Stimulated activated CD8-positive, alpha-beta memory T cell treated with anti-CD3 and anti-CD28 coated beads, Interleukin-12 subunit alpha, Interleukin-12 subunit beta, amount 100 ng/mL, for 24 hours (primary cell): ENCODE measurements around the gene ARHGAP31.
"Not testable (repeated sequence)": the region's sequence is repeated elsewhere in the genome, so short reads cannot be mapped to it uniquely, and the experiment has no call there.

Experiments
- DNase-seq: peaks from one replicate; pipeline ENCODE4 v3.0.0-alpha.2; 2020; ENCODE audit errors: extremely low read depth

ARHGAP31 gene, protein sequence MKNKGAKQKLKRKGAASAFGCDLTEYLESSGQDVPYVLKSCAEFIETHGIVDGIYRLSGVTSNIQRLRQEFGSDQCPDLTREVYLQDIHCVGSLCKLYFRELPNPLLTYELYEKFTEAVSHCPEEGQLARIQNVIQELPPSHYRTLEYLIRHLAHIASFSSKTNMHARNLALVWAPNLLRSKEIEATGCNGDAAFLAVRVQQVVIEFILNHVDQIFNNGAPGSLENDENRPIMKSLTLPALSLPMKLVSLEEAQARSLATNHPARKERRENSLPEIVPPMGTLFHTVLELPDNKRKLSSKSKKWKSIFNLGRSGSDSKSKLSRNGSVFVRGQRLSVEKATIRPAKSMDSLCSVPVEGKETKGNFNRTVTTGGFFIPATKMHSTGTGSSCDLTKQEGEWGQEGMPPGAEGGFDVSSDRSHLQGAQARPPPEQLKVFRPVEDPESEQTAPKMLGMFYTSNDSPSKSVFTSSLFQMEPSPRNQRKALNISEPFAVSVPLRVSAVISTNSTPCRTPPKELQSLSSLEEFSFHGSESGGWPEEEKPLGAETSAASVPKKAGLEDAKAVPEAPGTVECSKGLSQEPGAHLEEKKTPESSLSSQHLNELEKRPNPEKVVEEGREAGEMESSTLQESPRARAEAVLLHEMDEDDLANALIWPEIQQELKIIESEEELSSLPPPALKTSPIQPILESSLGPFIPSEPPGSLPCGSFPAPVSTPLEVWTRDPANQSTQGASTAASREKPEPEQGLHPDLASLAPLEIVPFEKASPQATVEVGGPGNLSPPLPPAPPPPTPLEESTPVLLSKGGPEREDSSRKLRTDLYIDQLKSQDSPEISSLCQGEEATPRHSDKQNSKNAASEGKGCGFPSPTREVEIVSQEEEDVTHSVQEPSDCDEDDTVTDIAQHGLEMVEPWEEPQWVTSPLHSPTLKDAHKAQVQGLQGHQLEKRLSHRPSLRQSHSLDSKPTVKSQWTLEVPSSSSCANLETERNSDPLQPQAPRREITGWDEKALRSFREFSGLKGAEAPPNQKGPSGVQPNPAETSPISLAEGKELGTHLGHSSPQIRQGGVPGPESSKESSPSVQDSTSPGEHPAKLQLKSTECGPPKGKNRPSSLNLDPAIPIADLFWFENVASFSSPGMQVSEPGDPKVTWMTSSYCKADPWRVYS (N-terminal part only)

DNA sequence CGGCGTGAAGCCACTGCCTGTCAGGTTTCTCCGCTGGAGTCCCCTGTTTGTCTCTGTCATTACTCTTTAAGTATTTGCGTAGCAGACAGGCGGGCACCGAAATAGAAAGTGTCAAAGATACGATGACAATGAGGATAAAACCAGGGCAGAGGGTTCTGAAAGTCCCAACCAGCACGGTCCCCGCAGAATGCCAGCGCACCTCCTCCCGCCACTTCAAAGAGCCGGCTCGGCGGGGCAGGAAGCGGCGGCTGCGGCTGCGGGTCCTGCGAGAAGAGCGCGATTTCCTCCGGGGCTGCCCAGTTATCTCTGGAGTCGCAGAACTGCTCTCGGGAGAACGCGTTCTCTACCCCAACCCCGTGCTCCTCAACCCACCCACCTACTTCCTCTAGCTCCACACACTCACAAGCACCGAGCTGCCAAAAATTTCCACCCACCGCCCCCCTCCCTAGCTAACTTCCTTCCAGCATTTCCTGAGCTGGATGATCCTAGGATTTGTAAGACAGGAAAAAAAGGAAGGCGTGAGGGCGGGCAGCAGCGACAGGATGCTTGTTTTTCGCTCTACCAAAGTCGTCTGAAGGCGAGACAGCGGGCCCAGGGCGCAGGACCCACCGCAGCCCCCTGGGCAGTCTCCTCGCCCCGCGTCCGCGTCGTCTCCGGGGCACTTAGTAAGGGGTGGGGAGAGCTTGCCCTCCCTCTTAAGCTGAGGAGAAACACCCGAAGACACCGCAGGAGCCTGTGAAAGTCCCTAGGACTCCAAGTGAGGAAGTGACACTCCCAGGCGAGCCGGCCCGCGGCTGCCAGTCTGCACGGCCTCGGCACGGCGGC lies at the start of gene ARHGAP31:
Gene ARHGAP31, plus strand, starts transcription at position 513 of the 825 bp plus-strand sequence. CDS start 522 bp downstream, outside the sequence.
- peak; percentile 61 for DNase-seq

DNA sequence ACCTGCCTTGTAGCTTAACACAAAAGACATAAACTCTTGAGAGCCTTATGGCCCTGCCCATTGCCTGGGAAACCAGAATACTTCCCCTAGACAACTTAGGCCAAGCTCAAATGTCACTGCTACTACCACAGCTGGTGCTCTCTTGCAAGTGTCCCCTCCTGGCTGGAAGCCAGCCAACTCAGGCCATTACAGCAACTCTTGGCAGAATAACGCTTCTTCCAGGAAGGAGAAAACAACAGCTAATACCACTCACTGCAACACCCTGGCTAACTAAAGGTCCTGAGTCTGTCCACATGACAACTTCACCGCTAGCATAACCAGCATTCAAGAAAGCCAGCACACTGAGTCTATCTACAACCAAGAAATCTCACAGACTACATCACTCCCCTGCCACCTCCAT lies 48.4 kb upstream of the ARHGAP31 start:
- DNase-seq: no peak

DNA sequence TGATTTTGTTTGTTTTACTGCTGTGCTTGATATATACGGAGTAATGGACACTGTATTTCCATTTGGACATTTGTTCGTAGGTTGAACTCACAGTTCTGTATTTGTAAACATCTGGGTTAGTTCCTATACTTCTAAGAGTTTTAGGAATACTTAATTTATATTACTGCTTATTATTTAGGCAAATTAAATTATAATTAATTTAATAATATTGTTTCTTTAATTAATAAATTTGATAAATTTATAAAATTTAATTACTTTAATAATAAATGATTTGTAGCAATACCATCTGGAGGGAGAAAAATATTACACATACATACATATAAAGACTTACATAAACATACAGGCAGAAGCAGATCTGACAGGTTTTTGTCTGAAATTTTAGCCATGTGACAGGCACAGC lies 39.0 kb upstream of the ARHGAP31 start:
- no peak for DNase-seq

DNA sequence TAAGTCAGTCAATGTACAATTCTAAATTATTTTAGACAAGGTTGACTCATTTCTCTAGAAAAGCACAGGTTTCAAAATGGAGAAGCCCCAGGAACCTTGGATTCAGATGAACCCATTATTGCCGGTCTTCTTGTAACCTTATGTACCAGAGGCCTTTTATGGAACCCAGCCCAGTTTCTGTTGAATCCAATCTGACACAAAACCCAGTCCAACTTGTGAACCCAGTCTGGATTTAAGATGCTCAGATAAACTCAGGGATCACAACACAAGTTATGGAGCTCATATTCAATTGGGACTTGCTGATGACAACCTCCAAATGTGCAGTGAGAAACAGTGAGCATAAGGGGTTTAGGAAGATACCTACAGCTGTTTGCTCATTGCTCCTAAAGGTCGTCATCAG lies 37.1 kb upstream of the ARHGAP31 start:
- no peak for DNase-seq

DNA sequence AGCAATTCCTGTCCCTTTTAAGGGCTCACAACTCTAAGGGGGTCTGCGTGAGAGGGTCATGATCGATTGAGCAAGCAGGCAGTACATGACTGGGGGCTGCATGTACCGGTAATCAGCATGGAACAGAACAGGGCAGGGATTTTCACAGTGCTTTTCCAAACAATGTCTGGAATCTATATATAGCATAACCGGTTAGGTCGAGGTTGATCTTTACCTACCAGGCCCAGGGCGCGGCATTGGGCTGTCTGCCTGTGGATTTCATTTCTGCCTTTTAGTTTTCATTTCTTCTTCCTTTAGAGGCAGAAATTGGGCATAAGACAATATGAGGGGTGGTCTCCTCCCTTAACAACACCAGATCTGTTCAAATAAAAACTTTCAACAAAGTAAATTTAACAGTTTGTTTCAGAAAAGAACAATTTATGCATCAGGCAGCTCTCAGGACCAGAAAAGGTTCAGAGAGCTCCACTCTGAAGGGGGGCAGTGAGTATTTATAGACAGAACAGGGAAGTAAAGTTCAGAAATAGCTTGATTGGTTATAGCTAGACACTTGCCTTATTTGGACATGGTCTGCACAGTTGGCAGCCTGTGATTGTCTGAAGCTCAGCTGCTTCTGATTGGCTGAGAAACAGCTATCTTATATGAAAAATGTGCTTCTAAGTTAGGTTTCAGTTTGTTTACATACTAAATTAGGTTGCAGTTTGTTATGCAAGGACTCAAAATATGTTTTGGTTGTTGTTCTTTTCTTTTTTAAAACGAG lies 36.4 kb upstream of the ARHGAP31 start:
- no peak for DNase-seq

DNA sequence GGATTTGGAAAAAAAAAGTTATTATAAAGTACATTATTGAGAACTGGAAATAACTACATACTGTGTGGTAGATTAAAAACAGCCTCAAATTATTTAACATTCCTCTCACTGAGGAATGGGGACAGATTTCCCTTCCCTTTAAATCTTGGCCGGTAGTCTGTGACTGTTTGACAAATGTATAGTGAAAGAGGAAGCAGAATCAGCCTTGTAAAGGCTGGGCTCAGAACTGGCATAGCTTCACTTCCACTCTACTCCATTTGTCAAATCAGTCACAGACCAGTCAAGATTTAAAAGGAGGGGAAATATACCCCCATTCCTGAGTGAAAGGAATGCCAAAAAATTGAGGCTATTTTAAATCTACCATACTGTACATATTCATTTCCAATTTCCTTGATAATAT lies 35.3 kb upstream of the ARHGAP31 start:
- DNase-seq: no peak

DNA sequence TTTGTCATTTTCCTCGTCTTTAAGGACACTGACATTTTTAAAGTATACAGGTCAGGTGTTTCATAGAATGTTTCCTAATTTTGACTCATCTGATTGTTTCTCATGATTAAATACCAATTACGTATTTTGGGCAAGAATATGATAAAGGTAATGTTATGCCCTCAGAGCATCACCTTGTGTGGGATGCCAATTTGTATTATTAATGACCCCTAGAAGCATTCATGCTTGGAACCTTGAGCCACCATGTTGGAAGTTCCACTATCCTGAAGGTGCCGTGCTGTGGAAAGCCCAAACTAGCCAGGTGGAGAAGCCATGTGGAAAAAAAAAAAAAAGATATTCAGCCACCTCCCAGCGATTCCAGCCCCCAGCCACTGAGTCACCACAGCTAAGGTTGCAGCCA lies 34.4 kb upstream of the ARHGAP31 start:
- no peak for DNase-seq

DNA sequence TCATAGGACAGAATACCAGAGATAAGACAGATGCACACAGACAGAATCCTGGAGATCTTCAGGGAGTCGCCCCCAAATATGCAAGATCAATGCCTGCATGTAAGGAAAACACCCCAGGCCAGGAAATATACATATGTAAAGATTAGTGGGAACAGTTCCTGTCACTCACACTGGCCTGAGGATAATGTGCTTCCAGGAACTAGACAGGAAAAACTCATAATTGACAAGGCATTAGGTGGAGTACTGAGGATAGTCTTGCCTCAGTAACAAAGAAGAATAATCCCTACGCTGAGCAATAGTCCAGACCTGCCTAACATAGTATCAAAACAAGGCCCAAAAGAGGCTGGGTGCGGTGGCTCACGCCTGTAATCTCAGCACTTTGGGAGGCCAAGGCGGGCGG lies 33.1 kb upstream of the ARHGAP31 start:
- DNase-seq: no peak

DNA sequence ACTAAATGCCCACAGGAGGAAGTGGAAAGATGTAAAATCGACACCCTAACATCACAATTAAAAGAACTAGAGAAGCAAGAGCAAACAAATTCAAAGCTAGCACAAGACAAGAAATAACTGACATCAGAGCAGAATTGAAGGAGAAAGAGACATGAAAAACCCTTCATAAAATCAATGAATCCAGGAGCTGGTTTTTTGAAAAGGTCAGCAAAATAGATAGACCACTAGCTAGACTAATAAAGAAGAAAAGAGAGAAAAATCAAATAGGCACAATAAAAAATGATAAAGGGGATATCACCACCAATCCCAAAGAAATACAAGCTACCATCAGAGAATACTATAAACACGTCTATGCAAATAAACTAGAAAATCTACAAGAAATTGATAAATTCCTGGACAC lies 24.0 kb upstream of the ARHGAP31 start:
- not testable (repeated sequence) for DNase-seq

DNA sequence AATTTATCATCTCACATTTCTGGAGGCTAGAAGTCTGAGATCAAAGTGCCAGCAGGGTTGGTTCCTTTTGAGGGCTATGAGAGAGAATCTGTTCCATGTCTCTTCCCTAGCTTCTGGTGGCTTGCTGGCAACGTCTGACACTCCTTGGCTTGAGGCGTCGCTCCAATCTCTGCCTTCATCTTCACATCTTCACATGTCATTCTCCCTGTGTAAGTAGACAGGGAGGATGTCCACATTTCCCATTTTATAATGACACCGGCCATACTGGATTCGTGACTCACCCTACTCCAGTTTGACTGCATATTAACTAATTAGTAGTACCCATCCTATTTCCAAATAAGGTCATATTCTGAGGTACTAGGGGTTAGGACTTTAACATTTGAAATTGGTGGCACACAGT lies 17.5 kb upstream of the ARHGAP31 start:
- DNase-seq: no peak

DNA sequence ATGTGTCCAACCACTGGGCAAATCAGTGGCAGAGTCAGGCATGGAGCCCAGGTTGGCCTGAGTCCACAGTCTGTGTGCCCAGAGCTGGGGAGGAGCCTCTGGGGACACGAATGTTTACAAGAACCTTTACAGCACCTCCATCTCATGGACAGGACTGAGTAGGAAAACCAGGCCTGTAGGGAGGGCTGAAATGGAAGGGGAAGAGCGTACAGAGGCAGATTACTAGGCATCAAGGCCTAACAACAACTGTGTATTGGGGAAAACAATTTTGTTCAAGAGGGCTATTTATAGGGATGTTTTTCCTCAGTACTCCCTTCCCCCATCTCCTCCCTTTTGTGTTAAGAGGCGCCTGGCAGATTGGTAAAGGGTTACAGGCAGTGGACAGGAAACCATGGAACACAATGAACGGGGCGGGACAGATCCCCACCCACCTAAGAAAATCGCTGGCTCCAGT lies 15.1 kb upstream of the ARHGAP31 start:
- no peak for DNase-seq

DNA sequence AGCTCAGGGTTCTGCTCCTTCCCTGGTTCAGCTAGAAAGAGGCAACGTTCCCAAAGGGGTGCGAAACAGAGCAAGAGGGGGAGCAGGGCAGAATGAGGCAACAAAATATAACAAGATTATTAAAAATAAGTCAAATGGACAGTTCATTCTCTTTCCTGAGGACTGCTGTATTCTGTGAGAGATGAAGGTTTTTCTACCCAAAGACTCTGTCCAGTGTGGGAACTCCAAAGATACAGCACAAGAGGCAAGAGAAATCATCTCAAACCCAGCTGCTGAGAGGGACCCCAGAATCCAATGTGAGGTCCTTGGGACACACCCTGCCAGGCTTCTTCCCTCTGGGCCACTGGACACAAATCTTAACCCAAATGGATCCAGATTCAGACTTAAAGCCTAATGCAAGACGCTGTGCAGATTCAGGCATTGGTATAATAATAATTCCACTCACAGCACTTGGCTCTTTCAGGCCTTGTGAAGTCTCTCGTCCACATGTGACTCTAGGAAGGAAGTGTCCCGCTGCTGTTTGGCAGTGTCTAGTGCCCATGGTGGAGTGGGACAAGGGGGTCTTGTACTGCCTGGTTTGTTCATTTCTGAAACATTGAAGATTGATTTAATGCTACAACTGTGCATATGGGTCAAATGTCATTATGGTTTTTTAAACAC lies 14.5 kb upstream of the ARHGAP31 start:
- DNase-seq: no peak

DNA sequence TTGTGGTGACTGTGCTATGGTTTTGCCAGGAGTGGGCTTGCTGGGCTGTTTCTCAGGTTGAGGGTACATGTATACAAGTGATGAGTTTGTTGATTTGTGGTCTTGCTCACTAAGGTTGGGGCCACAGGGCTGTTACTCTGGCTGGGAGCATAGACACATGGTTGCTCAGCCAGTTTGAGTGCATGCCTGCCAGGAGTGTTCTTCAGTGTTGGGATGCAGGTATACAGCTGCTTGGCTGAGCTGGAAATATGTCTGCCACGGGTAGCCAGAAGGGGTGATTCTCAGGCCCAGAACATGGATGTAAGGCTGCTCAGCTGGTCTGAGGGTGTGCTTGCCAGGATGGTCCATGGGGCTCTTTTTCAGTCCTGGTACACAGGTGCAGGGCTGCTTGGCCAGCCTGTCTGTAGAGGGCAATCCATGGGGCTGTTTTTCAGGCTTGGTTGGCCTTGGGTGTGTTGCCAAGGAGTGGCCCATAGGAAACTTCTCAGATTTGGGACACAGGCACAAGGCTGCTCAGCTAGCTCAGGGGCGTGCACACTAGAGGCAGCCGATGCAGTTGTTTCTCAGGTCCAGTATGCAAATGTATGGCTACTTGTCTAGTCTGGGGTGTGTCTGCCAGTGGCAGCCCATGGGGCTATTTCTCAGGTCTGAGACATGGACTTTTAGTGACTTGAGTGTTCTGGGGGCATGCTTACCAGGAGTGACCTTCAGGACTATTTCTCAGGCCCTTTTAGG lies 5.3 kb upstream of the ARHGAP31 start:
- DNase-seq: no peak

DNA sequence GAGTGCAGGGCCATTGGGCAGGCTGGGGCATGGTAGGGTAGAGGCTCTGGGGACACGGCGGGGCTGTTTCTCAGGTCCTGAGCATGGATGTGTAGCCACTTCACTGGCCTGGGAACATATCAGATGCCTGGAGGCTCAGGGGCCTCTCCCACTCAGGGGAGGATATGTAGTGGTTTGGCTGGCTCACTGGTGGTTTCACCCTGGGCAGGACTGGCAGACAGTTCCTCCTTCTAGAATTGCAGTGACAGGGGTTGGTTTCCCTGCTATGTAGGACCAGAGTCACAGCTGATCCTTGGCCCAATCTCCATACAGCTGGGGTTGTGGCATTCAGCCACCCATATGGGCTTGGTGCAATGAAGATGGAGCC lies 4.8 kb upstream of the ARHGAP31 start:
- no peak for DNase-seq

DNA sequence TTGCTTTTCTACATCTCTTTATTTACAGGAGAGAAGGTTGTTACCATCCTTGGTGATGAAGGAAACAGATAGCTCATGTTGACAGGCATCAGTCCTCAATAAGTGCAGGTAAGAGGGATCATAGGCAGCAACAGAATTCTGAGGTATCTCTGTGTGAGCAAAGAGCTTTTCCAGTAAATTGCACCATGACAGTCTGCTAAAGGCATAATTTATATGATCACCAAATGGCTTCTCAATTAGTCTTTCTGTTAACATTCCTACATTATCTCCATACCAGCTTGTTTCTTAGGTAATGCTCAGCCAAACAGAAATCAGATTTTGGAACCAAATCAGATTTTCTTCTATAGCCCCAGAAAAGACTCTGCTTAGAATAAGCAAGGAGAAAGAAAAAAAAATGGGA lies 3.6 kb upstream of the ARHGAP31 start:
- no peak for DNase-seq

DNA sequence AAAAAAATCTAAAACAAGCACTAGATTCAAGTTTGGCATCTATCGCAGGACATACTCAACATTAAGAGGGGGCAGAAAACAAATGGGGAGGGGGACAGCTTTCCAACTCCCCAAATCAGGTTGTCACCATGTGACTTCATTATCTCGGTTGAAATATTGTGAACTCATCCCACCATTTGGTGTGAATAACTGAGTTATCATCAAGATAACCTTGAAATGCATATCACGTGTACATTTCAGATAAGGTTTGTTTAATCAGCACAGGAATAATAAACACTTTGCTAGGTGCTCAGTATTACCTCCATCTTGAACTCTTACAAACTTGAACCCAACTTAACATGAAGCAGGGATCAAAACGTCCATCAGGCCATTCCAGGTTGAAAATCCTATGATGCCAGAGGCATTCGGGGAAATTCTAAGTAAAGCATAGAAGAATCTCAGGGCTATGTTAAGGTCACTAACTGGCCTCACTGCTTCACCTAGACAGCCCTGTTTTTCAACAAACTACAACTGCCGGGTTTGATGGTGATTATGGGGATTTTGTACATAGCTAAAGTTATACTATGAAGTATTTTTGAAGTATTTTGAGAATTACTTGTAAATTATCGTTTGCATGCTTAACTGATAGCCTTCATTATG lies 3.0 kb upstream of the ARHGAP31 start:
- no peak for DNase-seq

DNA sequence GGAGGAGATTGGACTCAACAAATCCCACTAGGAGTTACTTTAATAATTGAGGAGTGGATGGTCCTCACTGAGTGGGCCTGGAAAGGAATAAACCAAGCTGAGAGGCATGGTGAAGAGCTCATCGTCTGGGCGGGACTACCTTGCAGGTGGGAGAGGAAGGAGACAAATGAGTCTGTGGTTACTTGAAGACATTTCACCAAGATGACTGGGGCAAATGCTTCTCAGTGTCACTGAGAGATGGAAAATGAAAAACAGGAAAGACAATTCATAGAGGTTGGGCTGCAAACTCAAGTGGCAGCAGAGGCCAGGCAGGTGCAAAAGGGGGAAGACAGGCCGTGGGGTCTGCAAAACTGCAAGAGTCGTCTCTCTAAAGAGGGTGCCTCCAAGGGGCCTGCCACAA lies 1.5 kb upstream of the ARHGAP31 start:
- no peak for DNase-seq

DNA sequence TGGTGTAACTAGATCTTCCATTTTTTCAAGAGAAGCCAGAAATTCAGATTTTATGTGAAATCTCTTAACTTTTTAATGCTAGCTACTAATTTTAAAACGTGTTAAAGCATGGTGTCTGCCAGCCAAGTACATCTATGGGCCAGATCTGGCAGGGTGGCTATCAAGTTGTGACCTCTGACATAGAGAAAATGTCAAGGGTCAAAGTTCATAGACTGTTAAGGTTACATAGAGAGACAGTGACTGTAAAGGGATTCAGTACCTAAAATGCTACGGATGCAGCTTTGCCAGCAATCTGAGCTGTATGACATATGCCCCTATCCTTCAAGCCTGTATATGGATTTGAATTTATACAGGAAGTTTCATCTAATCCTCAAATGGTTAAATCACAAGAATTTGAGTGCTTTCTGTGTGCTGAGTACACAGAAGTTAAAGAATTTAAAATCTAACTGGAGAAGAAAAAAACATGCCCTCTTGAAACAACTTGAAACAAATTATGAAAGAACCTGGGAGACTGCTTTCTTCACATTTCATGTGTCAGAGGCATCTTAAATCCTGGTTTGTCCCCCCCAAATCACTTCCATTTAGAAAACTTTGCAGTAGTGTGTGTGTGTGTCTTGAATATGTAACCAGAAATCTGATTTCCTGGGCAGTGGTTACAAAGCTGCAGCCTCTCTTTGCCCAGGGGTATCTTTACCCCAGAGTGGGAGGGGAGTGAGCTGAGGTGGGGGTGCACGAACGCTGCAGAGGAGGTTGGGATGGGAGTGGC lies 895 bp upstream of the ARHGAP31 start:
- DNase-seq: no peak
